Keratinocyte (primary cell): ENCODE results near the gene ABCA7. TPM values are rescaled to one million over a fixed set of nuclear protein-coding genes. Genes with fewer than 3 reads are reported as not detected.
A peak's percentile ranks its signal among the peaks of the same experiment; 100 is the strongest.

Experiments used
- DNase-seq: peaks from one replicate; pipeline ENCODE4 v3.0.0-alpha.2; 2011; ENCODE audit warnings: low read depth, missing footprints, low spot score
- FAIRE-seq: peaks from 2 replicates; lab custom pipeline; 2011; peaks lifted over from hg19 to GRCh38; lab: Jason Lieb, UNC
- H2AFZ ChIP-seq: 2 replicates; pipeline ENCODE4 v1.6.0; 2012; ENCODE audit warnings: low read length, control low read depth, inconsistent platforms; ENCODE audit not compliant: control insufficient read depth
- H3K27ac ChIP-seq: 2 replicates; pipeline ENCODE4 v1.5.1; 2011; ENCODE audit warnings: low read length; ENCODE audit not compliant: control insufficient read depth, insufficient read depth
- H3K27me3 ChIP-seq: 3 replicates; pipeline ENCODE4 v1.6.0; 2011; ENCODE audit warnings: low read length; ENCODE audit not compliant: control insufficient read depth, insufficient read depth; ENCODE audit errors: extremely low read depth
- H3K36me3 ChIP-seq, 2 experiments: 2 replicates in 1 of 2; 3 replicates in 1 of 2; pipeline ENCODE4 v1.5.1; 2011; ENCODE audit warnings: low read length in 2 of 2, mild to moderate bottlenecking in 1 of 2; ENCODE audit not compliant: control insufficient read depth in 2 of 2, insufficient read depth in 2 of 2; ENCODE audit errors: extremely low read depth in 1 of 2
- H3K4me1 ChIP-seq: 3 replicates; pipeline ENCODE4 v1.5.1; 2011; ENCODE audit warnings: low read length; ENCODE audit not compliant: control insufficient read depth, insufficient read depth; ENCODE audit errors: extremely low read depth
- H3K4me2 ChIP-seq: 3 replicates; pipeline ENCODE4 v1.6.0; 2011; ENCODE audit warnings: low read depth, low read length; ENCODE audit not compliant: control insufficient read depth, insufficient read depth; ENCODE audit errors: extremely low read depth
- H3K4me3 ChIP-seq, 3 experiments: fragments of 200-600 bp in 1 of 3; sonication (generic) in 1 of 3; 2 replicates in 2 of 3; 3 replicates in 1 of 3; pipeline ENCODE4 v1.5.1; 2011 to 2016; ENCODE audit warnings: low read length in 3 of 3, mild to moderate bottlenecking in 3 of 3, control low read depth in 2 of 3, inconsistent platforms in 1 of 3, low read depth in 1 of 3, mixed read lengths in 1 of 3, mixed run types in 1 of 3, moderate library complexity in 1 of 3; ENCODE audit not compliant: control insufficient read depth in 2 of 3, insufficient read depth in 2 of 3; ENCODE audit errors: extremely low read depth in 1 of 3
- H3K79me2 ChIP-seq: 2 replicates; pipeline ENCODE4 v1.6.0; 2012; ENCODE audit warnings: low read length; ENCODE audit not compliant: control insufficient read depth, insufficient read depth
- H3K9ac ChIP-seq: 3 replicates; pipeline ENCODE4 v1.6.0; 2011; ENCODE audit warnings: low read length; ENCODE audit not compliant: control insufficient read depth, insufficient read depth; ENCODE audit errors: extremely low read depth
- H3K9me1 ChIP-seq: 3 replicates; pipeline ENCODE4 v1.6.0; 2011; ENCODE audit warnings: low read length; ENCODE audit not compliant: control insufficient read depth, insufficient read depth; ENCODE audit errors: extremely low read depth
- H3K9me3 ChIP-seq: 2 replicates; pipeline ENCODE4 v1.5.1; 2012; ENCODE audit warnings: low read depth, low read length; ENCODE audit not compliant: control insufficient read depth
- H4K20me1 ChIP-seq: 3 replicates; pipeline ENCODE4 v1.6.0; 2011; ENCODE audit warnings: low read length; ENCODE audit not compliant: control insufficient read depth, insufficient read depth; ENCODE audit errors: extremely low read depth
- EZH2 ChIP-seq: IDR thresholded peaks from one replicate; pipeline ENCODE4 v1.6.1; 2012; ENCODE audit warnings: inconsistent platforms, mild to moderate bottlenecking, low read length, moderate library complexity
- dilution Hi-C: fragments of 300-500 bp; cut with MboI; formaldehyde crosslinking; loops from one replicate; pipeline ENCODE4 v1.7.0; 2020; ENCODE audit warnings: low sequenced_read_pairs; ENCODE audit not compliant: extremely low pct_ligation_motif_present
- polyA plus RNA-seq, 5 experiments: library from polyadenylated mRNA; depleted of rRNA in 3 of 5; stranded (reverse) in 3 of 5; stranded (forward) in 1 of 5; unstranded in 1 of 5; fragments of >200 nt; gene quantifications; 1 replicate in 1 of 5; 2 replicates in 3 of 5; 3 replicates in 1 of 5; pipeline versions ENCODE4 v1.2.1 to v1.2.3, GENCODE V29; 2011 to 2012; ENCODE audit warnings: missing spikeins in 2 of 5, low read depth in 1 of 5, low replicate concordance in 1 of 5
- TF ChIP-seq, protein P1 (sequence below), 3 experiments: IDR thresholded peaks in 1 of 3; conservative IDR thresholded peaks in 1 of 3; optimal IDR thresholded peaks in 1 of 3; 2 replicates in 2 of 3; 3 replicates in 1 of 3; pipeline versions ENCODE3 to v1.5.1; 2011; ENCODE audit warnings: low read length in 3 of 3, mild to moderate bottlenecking in 3 of 3, moderate library complexity in 2 of 3, control low read depth in 1 of 3, inconsistent platforms in 1 of 3; ENCODE audit not compliant: insufficient read depth in 2 of 3; ENCODE audit errors: extremely low read depth in 1 of 3

The ABCA7 gene
- polyA plus RNA-seq, 1 donor (not counting 4 experiments of a cell fraction or from before 2014, with no cell fraction given), result 7.4 TPM

DNA sequence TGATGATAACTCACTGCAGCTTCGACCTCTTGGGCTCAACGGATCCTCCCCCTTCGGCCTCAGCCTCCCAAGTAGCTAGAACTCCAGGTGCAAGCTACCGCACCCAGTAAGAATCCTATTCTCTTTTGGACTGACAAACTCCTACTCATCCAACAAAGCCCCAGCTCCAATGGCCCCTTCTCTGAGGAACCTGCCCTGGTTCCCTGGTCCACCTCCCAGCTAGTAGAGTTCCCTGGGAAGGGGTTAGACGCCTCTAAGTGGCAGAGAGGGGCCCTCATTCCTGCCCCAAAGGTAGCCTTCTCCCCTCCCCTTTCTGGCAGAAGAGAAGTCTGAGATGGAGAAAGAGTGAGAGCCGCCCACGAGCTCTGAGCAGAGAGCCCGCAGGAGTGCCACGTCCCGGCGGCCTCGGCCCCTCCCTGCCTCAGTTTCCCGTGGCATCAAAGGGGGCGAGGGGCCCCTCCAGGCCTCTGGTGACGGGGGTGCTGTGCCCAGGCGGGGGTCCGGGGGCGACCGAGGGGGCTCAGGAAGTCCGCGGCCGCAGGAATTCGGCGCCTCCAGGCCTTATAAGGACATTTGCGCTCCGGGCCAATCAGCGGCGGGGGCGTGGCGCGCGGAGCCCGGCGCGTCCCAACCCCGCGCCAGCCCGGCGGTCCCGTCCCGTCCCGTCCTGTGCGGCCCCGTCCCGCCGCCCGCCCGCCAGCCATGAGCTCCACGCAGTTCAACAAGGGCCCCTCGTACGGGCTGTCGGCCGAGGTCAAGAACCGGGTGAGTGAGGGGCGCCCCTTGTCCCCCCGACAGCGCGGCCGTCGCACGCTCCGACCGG lies 13.7 kb upstream of the ABCA7 start, which contains the start of gene CNN2:
TSS of gene CNN2 (plus strand) at position 649 of the 823 bp plus-strand sequence. CDS start at position 703, 54 bp downstream.
- peaks cover 5 to 10% of the 10 kb centered on the region in 2 experiments for H3K36me3 ChIP-seq
- H3K4me2 ChIP-seq, result peak within 1 kb of the TSS; percentile 89
- TF ChIP-seq EZH2, result no peak
- TF ChIP-seq, protein P1, sequence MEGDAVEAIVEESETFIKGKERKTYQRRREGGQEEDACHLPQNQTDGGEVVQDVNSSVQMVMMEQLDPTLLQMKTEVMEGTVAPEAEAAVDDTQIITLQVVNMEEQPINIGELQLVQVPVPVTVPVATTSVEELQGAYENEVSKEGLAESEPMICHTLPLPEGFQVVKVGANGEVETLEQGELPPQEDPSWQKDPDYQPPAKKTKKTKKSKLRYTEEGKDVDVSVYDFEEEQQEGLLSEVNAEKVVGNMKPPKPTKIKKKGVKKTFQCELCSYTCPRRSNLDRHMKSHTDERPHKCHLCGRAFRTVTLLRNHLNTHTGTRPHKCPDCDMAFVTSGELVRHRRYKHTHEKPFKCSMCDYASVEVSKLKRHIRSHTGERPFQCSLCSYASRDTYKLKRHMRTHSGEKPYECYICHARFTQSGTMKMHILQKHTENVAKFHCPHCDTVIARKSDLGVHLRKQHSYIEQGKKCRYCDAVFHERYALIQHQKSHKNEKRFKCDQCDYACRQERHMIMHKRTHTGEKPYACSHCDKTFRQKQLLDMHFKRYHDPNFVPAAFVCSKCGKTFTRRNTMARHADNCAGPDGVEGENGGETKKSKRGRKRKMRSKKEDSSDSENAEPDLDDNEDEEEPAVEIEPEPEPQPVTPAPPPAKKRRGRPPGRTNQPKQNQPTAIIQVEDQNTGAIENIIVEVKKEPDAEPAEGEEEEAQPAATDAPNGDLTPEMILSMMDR (optimal IDR thresholded peaks at IDR 0.05 in 1 of 3, IDR thresholded peaks at IDR 0.05 in 1 of 3, conservative IDR thresholded peaks at IDR 0.05 in 1 of 3; ENCODE audit: extremely low read depth in 1 of 3, insufficient read depth in 2 of 3, low read length in 3 of 3), result no peak
- peak within 1 kb of the TSS; percentile 94 to 99 (median 97) for H3K4me3 ChIP-seq
- peak within 1 kb of the TSS; percentile 45 for H2AFZ ChIP-seq
- DNase-seq (no peak), FAIRE-seq (no peak)
- dilution Hi-C loops, result no loop called here
- no peaks in the 10 kb centered on the region for H3K9me3 ChIP-seq
- no peaks in the 10 kb centered on the region for H3K27me3 ChIP-seq
- no peaks in the 10 kb centered on the region for H3K9me1 ChIP-seq
- peaks cover 11% of the 10 kb centered on the region for H3K4me1 ChIP-seq
- H3K27ac ChIP-seq, result peak within 1 kb of the TSS; percentile 80
- peak within 1 kb of the TSS; percentile 89 for H3K9ac ChIP-seq
- peaks cover 39% of the 10 kb centered on the region for H3K79me2 ChIP-seq
- H4K20me1 ChIP-seq, result peaks cover 7% of the 10 kb centered on the region

DNA sequence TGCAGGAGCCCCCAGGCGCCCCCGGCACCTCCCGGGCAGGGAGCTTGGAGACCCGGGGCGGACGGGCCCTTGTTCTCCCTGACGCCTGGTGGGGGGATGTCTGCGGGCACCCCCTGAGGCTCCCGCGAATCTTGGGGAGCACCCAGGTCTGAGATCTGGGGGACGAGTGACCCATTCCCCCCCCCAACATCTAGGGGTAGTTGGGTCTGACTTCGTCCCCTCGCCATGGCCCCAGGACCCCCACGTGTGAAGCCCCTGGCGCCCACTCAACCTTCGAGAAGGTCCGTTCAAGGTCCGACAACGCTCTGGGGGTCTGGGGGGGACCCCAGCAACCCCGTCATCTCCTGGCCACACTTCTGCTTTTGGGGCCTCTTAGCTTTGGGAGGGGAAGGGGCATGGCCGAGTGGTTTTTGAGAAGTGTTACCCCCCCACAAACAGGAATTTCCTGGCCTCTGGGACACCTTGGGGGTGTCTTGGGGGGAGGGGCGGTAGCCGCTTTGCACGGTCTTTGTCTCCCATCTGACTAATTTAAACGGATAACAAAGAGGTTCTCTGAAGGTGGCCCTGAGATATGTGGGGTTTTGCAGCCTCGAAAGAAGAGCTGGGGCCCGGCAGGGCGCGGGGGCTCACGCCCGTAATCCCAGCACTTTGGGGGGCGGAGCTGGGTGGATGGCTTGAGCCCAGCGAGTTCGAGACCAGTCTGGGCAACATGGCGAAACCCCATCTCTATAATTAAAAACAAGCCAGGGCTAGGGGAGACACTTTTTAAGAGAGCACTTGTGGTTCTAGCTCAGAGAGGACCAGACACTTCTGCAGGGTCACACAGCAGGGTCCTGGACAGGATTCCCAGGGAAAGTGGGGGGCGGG lies 12.9 kb upstream of the ABCA7 start:
- Histone ChIP-seq H3K4me1 (peaks cover 11% of the 10 kb centered on the region), H3K9me1 (no peaks in the 10 kb centered on the region), H3K27me3 (no peaks in the 10 kb centered on the region), H3K9ac (peak overlapping the region; percentile 89), H3K27ac (peak overlapping the region; percentile 80), H3K4me3 (peak overlapping the region; percentile 94 to 99 (median 97)), H3K4me2 (peak overlapping the region; percentile 89), H3K36me3 (peaks cover 5 to 13% of the 10 kb centered on the region in 2 experiments), H2AFZ (no peak overlapping the region), H4K20me1 (peaks cover 8% of the 10 kb centered on the region), H3K79me2 (peaks cover 43% of the 10 kb centered on the region), H3K9me3 (no peaks in the 10 kb centered on the region)
- dilution Hi-C loops, result no loop called here
- no peak for DNase-seq
- no peak for TF ChIP-seq EZH2
- FAIRE-seq, result no peak
